ENCODE measurements around the gene OR51B6. TPM values are rescaled to one million over a fixed set of nuclear protein-coding genes. Genes with fewer than 3 reads are reported as not detected.
"Not testable (repeated sequence)": the region's sequence is repeated elsewhere in the genome, so short reads cannot be mapped to it uniquely, and the experiment has no call there.

The OR51B6 gene
- total RNA-seq, 2 experiments from 2014 or later = not detected

- H3K36me3 ChIP-seq (ENCODE audit: insufficient read depth, low read length) = no peaks in the 10 kb centered on the region
- intact Hi-C loops (cut with DNase I, micrococcal nuclease) = no loop called here
Observed at GRCh38 chr11:5349550-5349949, 1.8 kb upstream of the OR51B6 start.

GRCh38 chr11:5356031-5356430, 4.7 kb downstream of the OR51B6 start:
- intact Hi-C loops (cut with DNase I, micrococcal nuclease); H3K4me3 Mint-ChIP-seq; H3K4me1 Mint-ChIP-seq (ENCODE audit: low read depth); CTCF ChIA-PET; H3K27ac ChIP-seq (ENCODE audit: low read depth in 1 of 2, low read length in 2 of 2); H3K36me3 ChIP-seq (ENCODE audit: insufficient read depth, low read length); H3K27me3 ChIP-seq (ENCODE audit: control insufficient read depth in 1 of 2, insufficient read depth in 2 of 2, low read length in 2 of 2); DNase-seq; H3K9me3 ChIP-seq (ENCODE audit: control insufficient read depth in 1 of 2, insufficient read depth in 1 of 2, low read length in 2 of 2); H3K4me3 ChIP-seq (ENCODE audit: low read length); H3K27ac Mint-ChIP-seq; ATAC-seq (ENCODE audit: poor library complexity); H3K9me3 Mint-ChIP-seq; H3K36me3 Mint-ChIP-seq (ENCODE audit: low read depth); H3K27me3 Mint-ChIP-seq; POLR2A ChIA-PET; H3K4me1 ChIP-seq (ENCODE audit: insufficient read depth, low read length): not testable (repeated sequence)

More at GRCh38 chr11:5349550-5349949, 1.8 kb upstream of the OR51B6 start:
- H3K4me1 ChIP-seq (ENCODE audit: insufficient read depth, low read length) = no peaks in the 10 kb centered on the region
- TF ChIP-seq CTCF (IDR thresholded peaks at IDR 0.05) = no peak
- H3K27me3 ChIP-seq (ENCODE audit: control insufficient read depth in 1 of 2, insufficient read depth in 2 of 2, low read length in 2 of 2) = peaks cover 0 to 3% of the 10 kb centered on the region in 2 experiments
- no peaks in the 10 kb centered on the region for H3K4me1 Mint-ChIP-seq (ENCODE audit: low read depth)
- no peak for ATAC-seq (ENCODE audit: poor library complexity)
- H3K4me3 ChIP-seq (ENCODE audit: low read length) = no peak overlapping the region
- H3K4me3 Mint-ChIP-seq = no peak overlapping the region
- peaks cover 19% of the 10 kb centered on the region for H3K27me3 Mint-ChIP-seq
- POLR2A ChIA-PET = no interaction called here
- CTCF ChIA-PET = no interaction called here
- no peak overlapping the region for H3K27ac ChIP-seq (ENCODE audit: low read depth in 1 of 2, low read length in 2 of 2)
- H3K36me3 Mint-ChIP-seq (ENCODE audit: low read depth) = no peaks in the 10 kb centered on the region
- H3K27ac Mint-ChIP-seq = no peak overlapping the region
- H3K9me3 ChIP-seq (ENCODE audit: control insufficient read depth in 1 of 2, insufficient read depth in 1 of 2, low read length in 2 of 2) = peaks cover 0 to 2% of the 10 kb centered on the region in 2 experiments
- no peaks in the 10 kb centered on the region for H3K9me3 Mint-ChIP-seq
- no peak for DNase-seq

GRCh38 chr11:5362017-5362625, 10.8 kb downstream of the OR51B6 start:
- Mint-ChIP-seq H3K36me3 (ENCODE audit: low read depth) (no peaks in the 10 kb centered on the region), H3K9me3 (peaks cover 3% of the 10 kb centered on the region), H3K4me3 (no peak overlapping the region), H3K4me1 (ENCODE audit: low read depth) (no peaks in the 10 kb centered on the region), H3K27me3 (peaks cover 13% of the 10 kb centered on the region), H3K27ac (no peak overlapping the region)
- POLR2A ChIA-PET = no interaction called here
- H3K9me3 ChIP-seq (ENCODE audit: control insufficient read depth in 1 of 2, insufficient read depth in 1 of 2, low read length in 2 of 2) = no peaks in the 10 kb centered on the region
- H3K4me1 ChIP-seq (ENCODE audit: insufficient read depth, low read length) = no peaks in the 10 kb centered on the region
- ATAC-seq (ENCODE audit: poor library complexity) (no peak), DNase-seq (no peak)
- no peaks in the 10 kb centered on the region for H3K36me3 ChIP-seq (ENCODE audit: insufficient read depth, low read length)
- H3K4me3 ChIP-seq (ENCODE audit: low read length) = no peak overlapping the region
- TF ChIP-seq CTCF (IDR thresholded peaks at IDR 0.05) = no peak
- no peak overlapping the region for H3K27ac ChIP-seq (ENCODE audit: low read depth in 1 of 2, low read length in 2 of 2)
- no peaks in the 10 kb centered on the region for H3K27me3 ChIP-seq (ENCODE audit: control insufficient read depth in 1 of 2, insufficient read depth in 2 of 2, low read length in 2 of 2)
- intact Hi-C loops (cut with DNase I, micrococcal nuclease) = no loop called here
- CTCF ChIA-PET = no interaction called here

GRCh38 chr11:5363679-5364078, 12.4 kb downstream of the OR51B6 start:
- Mint-ChIP-seq H3K27ac (no peak overlapping the region), H3K4me3 (no peak overlapping the region), H3K36me3 (ENCODE audit: low read depth) (no peaks in the 10 kb centered on the region), H3K4me1 (ENCODE audit: low read depth) (no peaks in the 10 kb centered on the region), H3K27me3 (peaks cover 15% of the 10 kb centered on the region), H3K9me3 (peaks cover 3% of the 10 kb centered on the region)
- no peaks in the 10 kb centered on the region for H3K4me1 ChIP-seq (ENCODE audit: insufficient read depth, low read length)
- TF ChIP-seq CTCF (IDR thresholded peaks at IDR 0.05) = no peak
- H3K9me3 ChIP-seq (ENCODE audit: control insufficient read depth in 1 of 2, insufficient read depth in 1 of 2, low read length in 2 of 2) = no peaks in the 10 kb centered on the region
- no peaks in the 10 kb centered on the region for H3K36me3 ChIP-seq (ENCODE audit: insufficient read depth, low read length)
- H3K4me3 ChIP-seq (ENCODE audit: low read length) = no peak overlapping the region
- intact Hi-C loops (cut with DNase I, micrococcal nuclease) = no loop called here
- no peak for ATAC-seq (ENCODE audit: poor library complexity)
- H3K27ac ChIP-seq (ENCODE audit: low read depth in 1 of 2, low read length in 2 of 2) = no peak overlapping the region
- no peak for DNase-seq
- no peaks in the 10 kb centered on the region for H3K27me3 ChIP-seq (ENCODE audit: control insufficient read depth in 1 of 2, insufficient read depth in 2 of 2, low read length in 2 of 2)
- ChIA-PET POLR2A (no interaction called here), CTCF (no interaction called here)

Measured in CD4-positive, alpha-beta T cell (primary cell).